MM.1S (cell line): Measurements from ENCODE around the gene RALGDS.

Experiments used
- DNase-seq: peaks from one replicate; pipeline ENCODE4 v3.0.0-alpha.2; 2015
- H2AFZ ChIP-seq: fragments of 300-600 bp; sonication (generic); 2 replicates; pipeline ENCODE4 v1.6.0; 2016; ENCODE audit warnings: antibody characterized with exemption, low read length
- H3F3A ChIP-seq: fragments of 300-600 bp; sonication (generic); 2 replicates; pipeline ENCODE4 v1.6.1; 2016; ENCODE audit warnings: mild to moderate bottlenecking, antibody characterized with exemption, low read length, moderate library complexity, mixed read lengths; ENCODE audit not compliant: insufficient read depth
- H3K27ac ChIP-seq: fragments of 300-600 bp; sonication (generic); 2 replicates; pipeline ENCODE4 v1.5.1; 2016; ENCODE audit warnings: mild to moderate bottlenecking, low read length
- H3K27me3 ChIP-seq: fragments of 300-600 bp; sonication (generic); replicated peaks from 2 replicates; pipeline ENCODE4 v1.6.0; 2016; ENCODE audit warnings: low read length; ENCODE audit not compliant: insufficient read depth
- H3K36me3 ChIP-seq: fragments of 300-600 bp; sonication (generic); replicated peaks from 2 replicates; pipeline ENCODE4 v1.6.1; 2016; ENCODE audit warnings: mild to moderate bottlenecking, low read length, mixed read lengths; ENCODE audit not compliant: insufficient read depth
- H3K4me1 ChIP-seq: fragments of 300-600 bp; sonication (generic); 2 replicates; pipeline ENCODE4 v1.6.1; 2016; ENCODE audit warnings: low read length, mixed read lengths
- H3K4me2 ChIP-seq: fragments of 300-600 bp; sonication (generic); 2 replicates; pipeline ENCODE4 v1.6.0; 2016; ENCODE audit warnings: low read depth, low read length
- H3K4me3 ChIP-seq: fragments of 300-600 bp; sonication (generic); 2 replicates; pipeline ENCODE4 v1.5.1; 2016; ENCODE audit warnings: low read length, mixed read lengths
- H3K79me2 ChIP-seq: fragments of 300-600 bp; sonication (generic); 2 replicates; pipeline ENCODE4 v1.6.1; 2016; ENCODE audit warnings: mixed run types, low read length, mixed read lengths
- H3K9ac ChIP-seq: fragments of 300-600 bp; sonication (generic); 2 replicates; pipeline ENCODE4 v1.6.1; 2016; ENCODE audit warnings: low read length, mixed read lengths
- H3K9me2 ChIP-seq: fragments of 300-600 bp; sonication (generic); replicated peaks from 2 replicates; pipeline ENCODE4 v1.6.1; 2016; ENCODE audit warnings: mild to moderate bottlenecking, low read length, mixed read lengths; ENCODE audit not compliant: insufficient read depth
- H3K9me3 ChIP-seq: fragments of 300-600 bp; sonication (generic); replicated peaks from 2 replicates; pipeline ENCODE4 v1.6.1; 2016; ENCODE audit warnings: mild to moderate bottlenecking, low read length, mixed read lengths; ENCODE audit not compliant: insufficient read depth
- H4K20me1 ChIP-seq: fragments of 300-600 bp; sonication (generic); 2 replicates; pipeline ENCODE4 v1.6.1; 2016; ENCODE audit warnings: mild to moderate bottlenecking, low read length, moderate library complexity, mixed read lengths; ENCODE audit not compliant: insufficient read depth
- EZH2 ChIP-seq: fragments of 300-600 bp; sonication (generic); optimal IDR thresholded peaks from 2 replicates; pipeline ENCODE3; 2017; ENCODE audit warnings: low read depth, mild to moderate bottlenecking, antibody characterized with exemption, low read length, mixed read lengths
- EZH2phosphoT487 ChIP-seq: fragments of 300-600 bp; sonication (generic); IDR thresholded peaks from 2 replicates; pipeline ENCODE4 v1.6.1; 2018; ENCODE audit warnings: antibody characterized with exemption, low read length
- TF ChIP-seq, protein P1 (sequence below): fragments of 300-600 bp; sonication (generic); IDR thresholded peaks from 2 replicates; pipeline ENCODE4 v1.5.1; 2016; ENCODE audit warnings: antibody characterized with exemption, low read length, mixed read lengths

RALGDS gene

DNA sequence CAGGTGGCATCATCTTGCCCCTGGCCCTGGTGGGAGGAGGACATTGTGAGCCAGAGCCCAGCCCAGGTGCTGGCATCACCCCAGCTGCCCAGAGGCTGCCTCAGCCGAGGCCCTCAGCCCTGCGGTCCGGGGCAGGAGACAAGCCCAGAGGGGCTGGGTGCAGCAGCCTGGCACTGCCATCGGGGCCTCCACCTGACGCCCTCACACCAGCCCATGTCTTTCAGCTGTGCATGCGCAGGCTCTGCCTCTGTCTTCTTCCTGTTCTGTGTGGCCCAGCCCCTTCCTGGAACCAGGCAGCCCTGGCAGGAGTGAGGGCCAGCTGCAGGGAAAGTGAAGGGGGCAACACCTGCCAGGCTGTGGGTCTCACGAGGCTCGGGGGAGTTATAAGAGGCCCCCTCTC is 64.0 kb downstream of the RALGDS start:
- Histone ChIP-seq H3K4me3 (no peak overlapping the region), H3K79me2 (no peaks in the 10 kb centered on the region), H2AFZ (no peak overlapping the region), H3K36me3 (no peaks in the 10 kb centered on the region), H3K9ac (no peak overlapping the region), H4K20me1 (no peaks in the 10 kb centered on the region), H3K4me2 (no peak overlapping the region), H3K27me3 (no peaks in the 10 kb centered on the region), H3K4me1 (peaks cover 21% of the 10 kb centered on the region), H3K27ac (no peak overlapping the region), H3K9me2 (no peaks in the 10 kb centered on the region), H3F3A (peaks cover 3% of the 10 kb centered on the region; the same call in 1 of the 2 replicates), H3K9me3 (no peaks in the 10 kb centered on the region)
- no peak for DNase-seq
- TF ChIP-seq, protein P1, sequence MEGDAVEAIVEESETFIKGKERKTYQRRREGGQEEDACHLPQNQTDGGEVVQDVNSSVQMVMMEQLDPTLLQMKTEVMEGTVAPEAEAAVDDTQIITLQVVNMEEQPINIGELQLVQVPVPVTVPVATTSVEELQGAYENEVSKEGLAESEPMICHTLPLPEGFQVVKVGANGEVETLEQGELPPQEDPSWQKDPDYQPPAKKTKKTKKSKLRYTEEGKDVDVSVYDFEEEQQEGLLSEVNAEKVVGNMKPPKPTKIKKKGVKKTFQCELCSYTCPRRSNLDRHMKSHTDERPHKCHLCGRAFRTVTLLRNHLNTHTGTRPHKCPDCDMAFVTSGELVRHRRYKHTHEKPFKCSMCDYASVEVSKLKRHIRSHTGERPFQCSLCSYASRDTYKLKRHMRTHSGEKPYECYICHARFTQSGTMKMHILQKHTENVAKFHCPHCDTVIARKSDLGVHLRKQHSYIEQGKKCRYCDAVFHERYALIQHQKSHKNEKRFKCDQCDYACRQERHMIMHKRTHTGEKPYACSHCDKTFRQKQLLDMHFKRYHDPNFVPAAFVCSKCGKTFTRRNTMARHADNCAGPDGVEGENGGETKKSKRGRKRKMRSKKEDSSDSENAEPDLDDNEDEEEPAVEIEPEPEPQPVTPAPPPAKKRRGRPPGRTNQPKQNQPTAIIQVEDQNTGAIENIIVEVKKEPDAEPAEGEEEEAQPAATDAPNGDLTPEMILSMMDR: no peak
- TF ChIP-seq EZH2 (no peak), EZH2phosphoT487 (no peak)

DNA sequence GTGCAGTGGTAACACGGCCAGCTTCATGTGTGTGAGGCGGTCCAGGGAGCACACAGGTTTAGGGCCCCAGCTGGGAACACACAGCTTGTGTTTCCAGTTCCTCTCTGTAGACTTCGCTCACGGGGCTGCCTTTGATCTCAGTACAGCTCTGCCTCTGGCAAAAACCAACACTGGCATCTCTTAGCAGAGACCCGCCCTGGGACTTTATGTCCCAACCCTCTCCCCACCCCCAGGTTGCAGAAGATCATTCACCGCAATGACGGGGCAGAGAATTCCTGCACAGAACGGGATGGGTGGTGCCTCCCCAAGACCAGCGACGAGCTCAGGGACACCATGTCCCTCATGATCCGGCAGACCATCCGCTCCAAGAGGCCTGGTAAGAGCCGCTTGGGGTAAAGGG is 64.5 kb downstream of the RALGDS start:
- H4K20me1 ChIP-seq: no peaks in the 10 kb centered on the region
- H3K36me3 ChIP-seq: no peaks in the 10 kb centered on the region
- no peaks in the 10 kb centered on the region for H3K9me3 ChIP-seq
- DNase-seq: no peak
- peaks cover 3% of the 10 kb centered on the region; the same call in 1 of the 2 replicates for H3F3A ChIP-seq
- H3K4me2 ChIP-seq: no peak overlapping the region
- H3K4me1 ChIP-seq: peaks cover 21% of the 10 kb centered on the region
- H2AFZ ChIP-seq: no peak overlapping the region
- no peaks in the 10 kb centered on the region for H3K79me2 ChIP-seq
- no peak for TF ChIP-seq EZH2
- TF ChIP-seq EZH2phosphoT487: no peak
- TF ChIP-seq, protein P1: no peak
- H3K27me3 ChIP-seq: no peaks in the 10 kb centered on the region
- no peak overlapping the region for H3K27ac ChIP-seq
- no peak overlapping the region for H3K4me3 ChIP-seq
- no peaks in the 10 kb centered on the region for H3K9me2 ChIP-seq
- no peak overlapping the region for H3K9ac ChIP-seq

DNA sequence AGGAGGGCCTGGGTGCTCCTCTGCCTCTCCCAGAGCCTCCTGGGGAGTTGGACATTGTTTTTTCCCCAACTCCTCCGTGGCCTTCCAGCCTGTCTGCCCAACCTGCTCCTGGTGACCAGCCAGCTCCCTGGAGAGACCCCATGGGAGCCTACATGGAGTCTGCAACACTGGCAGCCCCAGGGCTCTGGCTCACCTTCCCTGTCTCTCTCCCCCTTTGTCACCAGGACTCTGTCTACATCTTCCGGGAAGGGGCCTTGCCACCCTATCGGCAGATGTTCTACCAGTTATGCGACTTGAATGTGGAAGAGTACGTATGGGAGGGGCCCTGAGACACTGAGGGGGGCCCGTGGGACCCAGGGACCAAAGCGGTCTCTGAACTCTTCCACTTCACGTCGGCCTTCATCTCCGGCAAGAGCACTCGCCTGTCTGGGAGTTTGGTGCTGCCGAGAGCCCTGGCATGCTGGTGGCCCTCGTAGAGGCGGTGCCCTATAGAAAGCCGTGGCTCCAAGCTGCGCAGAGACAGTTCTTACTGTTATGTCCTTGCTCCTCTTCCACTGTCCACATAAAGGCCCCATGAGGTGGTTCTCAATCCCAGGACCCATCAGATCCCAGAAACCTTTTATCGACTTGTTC is 65.1 kb downstream of the RALGDS start:
- no peaks in the 10 kb centered on the region for H4K20me1 ChIP-seq
- peaks cover 21% of the 10 kb centered on the region for H3K4me1 ChIP-seq
- TF ChIP-seq EZH2phosphoT487 (no peak), EZH2 (no peak)
- TF ChIP-seq, protein P1: no peak
- H3K9me3 ChIP-seq: no peaks in the 10 kb centered on the region
- no peaks in the 10 kb centered on the region for H3K79me2 ChIP-seq
- H3K9ac ChIP-seq: no peak overlapping the region
- no peak overlapping the region for H3K27ac ChIP-seq
- no peaks in the 10 kb centered on the region for H3K27me3 ChIP-seq
- no peaks in the 10 kb centered on the region for H3K9me2 ChIP-seq
- H3K36me3 ChIP-seq: no peaks in the 10 kb centered on the region
- no peak overlapping the region for H2AFZ ChIP-seq
- no peak overlapping the region for H3K4me3 ChIP-seq
- H3F3A ChIP-seq: peaks cover 3% of the 10 kb centered on the region; the same call in 1 of the 2 replicates
- DNase-seq: no peak
- H3K4me2 ChIP-seq: no peak overlapping the region
